H1 (cell line): Measurements from ENCODE around the gene ZDHHC19. TPM values are rescaled to one million over a fixed set of nuclear protein-coding genes. Genes with fewer than 3 reads are reported as not detected.

Experiments used
- CTCF ChIA-PET: fragments of 300-600 bp; sonication (Branson Sonifier 250); formaldehyde crosslinking; loops from one replicate; lab custom pipeline; 2021; ENCODE audit not compliant: partially characterized antibody; lab: Charles Lee
- POLR2A ChIA-PET: fragments of 300-600 bp; sonication (Branson Sonifier 250); formaldehyde crosslinking; loops from one replicate; lab custom pipeline; 2021; ENCODE audit warnings: inconsistent platforms; ENCODE audit not compliant: partially characterized antibody; lab: Charles Lee
- DNase-seq, 2 experiments: peaks; one replicate each; pipeline versions ENCODE4 v3.0.0 to v3.0.0-alpha.2; 2010 to 2022; ENCODE audit warnings: low spot score in 2 of 2, low read depth in 1 of 2, mixed read lengths in 1 of 2
- FAIRE-seq: peaks from 2 replicates; lab custom pipeline; 2011; peaks lifted over from hg19 to GRCh38; lab: Jason Lieb, UNC
- H2AFZ ChIP-seq: 2 replicates; pipeline ENCODE4 v1.8.1; 2012; ENCODE audit warnings: low read length, inconsistent platforms
- H2AK5ac ChIP-seq: 2 replicates; pipeline ENCODE4 v1.6.1; 2013; ENCODE audit warnings: low read depth, low read length
- H2BK120ac ChIP-seq: replicated peaks from 2 replicates; pipeline ENCODE3; 2013; ENCODE audit warnings: low read depth, low read length, inconsistent platforms
- H2BK12ac ChIP-seq: 2 replicates; pipeline ENCODE4 v1.6.1; 2013; ENCODE audit warnings: low read depth, low read length
- H2BK15ac ChIP-seq: 2 replicates; pipeline ENCODE4 v1.6.1; 2013; ENCODE audit warnings: low read length
- H2BK20ac ChIP-seq: 2 replicates; pipeline ENCODE4 v1.6.1; 2013; ENCODE audit warnings: low read length
- H2BK5ac ChIP-seq: 2 replicates; pipeline ENCODE4 v1.6.1; 2013; ENCODE audit warnings: low read depth, low read length
- H3K14ac ChIP-seq: 2 replicates; pipeline ENCODE4 v1.6.1; 2013; ENCODE audit warnings: inconsistent platforms; ENCODE audit not compliant: insufficient read length
- H3K18ac ChIP-seq: 2 replicates; pipeline ENCODE4 v1.6.1; 2013; ENCODE audit warnings: low read length; ENCODE audit errors: extremely low read depth
- H3K23ac ChIP-seq: 2 replicates; pipeline ENCODE4 v1.6.1; 2013; ENCODE audit warnings: inconsistent platforms; ENCODE audit not compliant: insufficient read length
- H3K23me2 ChIP-seq: 2 replicates; pipeline ENCODE4 v1.6.1; 2013; ENCODE audit warnings: low read depth, low read length
- H3K27ac ChIP-seq: 2 replicates; pipeline ENCODE4 v1.6.1; 2011; ENCODE audit warnings: low read depth, low read length, inconsistent platforms
- H3K27me3 ChIP-seq, 4 experiments: replicated peaks in 1 of 4; 1 replicate in 1 of 4; 2 replicates in 3 of 4; pipeline versions ENCODE4 v1.6.1 to v1.8.1; 2011 to 2013; ENCODE audit warnings: low read length in 3 of 4, mild to moderate bottlenecking in 3 of 4, inconsistent platforms in 2 of 4, mixed read lengths in 2 of 4, moderate library complexity in 1 of 4; ENCODE audit not compliant: control insufficient read depth in 3 of 4, insufficient read depth in 3 of 4; ENCODE audit errors: extremely low read depth in 1 of 4
- H3K36me3 ChIP-seq, 4 experiments: 2 replicates each; pipeline versions ENCODE4 v1.6.1 to v1.8.1; 2011 to 2013; ENCODE audit warnings: mild to moderate bottlenecking in 4 of 4, low read length in 3 of 4, moderate library complexity in 2 of 4, control low read depth in 1 of 4, inconsistent platforms in 1 of 4; ENCODE audit not compliant: insufficient read depth in 4 of 4, control insufficient read depth in 2 of 4
- H3K4ac ChIP-seq: replicated peaks from 2 replicates; pipeline ENCODE3; 2013; ENCODE audit warnings: low read length, low read depth, mixed read lengths, inconsistent platforms; ENCODE audit not compliant: insufficient read length
- H3K4me1 ChIP-seq, 4 experiments: replicated peaks in 1 of 4; 1 replicate in 1 of 4; 2 replicates in 3 of 4; pipeline versions ENCODE4 v1.6.1 to v1.8.1; 2011 to 2013; ENCODE audit warnings: low read length in 3 of 4, inconsistent platforms in 2 of 4, mixed read lengths in 1 of 4; ENCODE audit not compliant: insufficient read depth in 4 of 4, control insufficient read depth in 3 of 4
- H3K4me2 ChIP-seq, 2 experiments: 2 replicates each; pipeline versions ENCODE4 v1.6.1 to v1.8.1; 2011 to 2013; ENCODE audit warnings: low read depth in 2 of 2, low read length in 2 of 2, control low read depth in 1 of 2, inconsistent platforms in 1 of 2, mild to moderate bottlenecking in 1 of 2; ENCODE audit not compliant: insufficient read depth in 1 of 2
- H3K4me3 ChIP-seq, 4 experiments: fragments of 200-600, 300-600 bp in 1 of 4; sonication (generic), shearing (Covaris generic), sonication (Bioruptor Twin) in 1 of 4; 2 replicates each; pipeline versions ENCODE4 v1.5.1 to v1.8.1; 2011 to 2016; ENCODE audit warnings: low read length in 4 of 4, low read depth in 3 of 4, control low read depth in 2 of 4, inconsistent platforms in 2 of 4, mild to moderate bottlenecking in 2 of 4, mixed read lengths in 1 of 4, moderate library complexity in 1 of 4; ENCODE audit not compliant: insufficient read depth in 2 of 4; ENCODE audit errors: extremely low read depth in 1 of 4
- H3K56ac ChIP-seq: replicated peaks from 2 replicates; pipeline ENCODE3; 2013; ENCODE audit warnings: low read depth, mild to moderate bottlenecking, mixed read lengths, low read length, inconsistent platforms; ENCODE audit not compliant: insufficient read length
- H3K79me1 ChIP-seq: 2 replicates; pipeline ENCODE4 v1.6.1; 2013; ENCODE audit warnings: low read depth, low read length, control low read depth
- H3K79me2 ChIP-seq, 2 experiments: 2 replicates each; pipeline versions ENCODE4 v1.6.1 to v1.8.1; 2012 to 2013; ENCODE audit warnings: low read length in 2 of 2, mild to moderate bottlenecking in 2 of 2, inconsistent platforms in 1 of 2; ENCODE audit not compliant: insufficient read depth in 2 of 2, control insufficient read depth in 1 of 2
- H3K9ac ChIP-seq, 4 experiments: replicated peaks in 1 of 4; 1 replicate in 1 of 4; 2 replicates in 3 of 4; pipeline versions ENCODE4 v1.6.1 to v1.8.1; 2011 to 2013; ENCODE audit warnings: low read depth in 3 of 4, low read length in 3 of 4, control low read depth in 2 of 4, mild to moderate bottlenecking in 2 of 4, moderate library complexity in 2 of 4, inconsistent platforms in 1 of 4; ENCODE audit errors: extremely low read depth in 1 of 4
- H3K9me3 ChIP-seq, 2 experiments: 2 replicates each; pipeline versions ENCODE4 v1.6.1 to v1.8.1; 2012 to 2013; ENCODE audit warnings: mild to moderate bottlenecking in 2 of 2, moderate library complexity in 2 of 2, control low read depth in 1 of 2, inconsistent platforms in 1 of 2, low read depth in 1 of 2, low read length in 1 of 2, mixed read lengths in 1 of 2; ENCODE audit not compliant: insufficient read depth in 2 of 2
- H4K20me1 ChIP-seq, 2 experiments: replicated peaks in 1 of 2; 2 replicates each; pipeline versions ENCODE3 to v1.8.1; 2011 to 2013; ENCODE audit warnings: inconsistent platforms in 2 of 2, low read length in 2 of 2, mild to moderate bottlenecking in 1 of 2; ENCODE audit not compliant: insufficient read depth in 2 of 2, control insufficient read depth in 1 of 2
- H4K5ac ChIP-seq: 2 replicates; pipeline ENCODE4 v1.6.1; 2013; ENCODE audit warnings: low read length, low read depth, mixed read lengths, inconsistent platforms; ENCODE audit not compliant: insufficient read length
- H4K8ac ChIP-seq: 2 replicates; pipeline ENCODE4 v1.8.0; 2013; ENCODE audit warnings: mild to moderate bottlenecking, moderate library complexity, low read length, inconsistent platforms; ENCODE audit not compliant: insufficient read depth; ENCODE audit errors: extremely low read depth
- H4K91ac ChIP-seq: replicated peaks from 2 replicates; pipeline ENCODE3; 2013; ENCODE audit warnings: low read length, mixed read lengths, inconsistent platforms; ENCODE audit not compliant: insufficient read length
- CEBPB ChIP-seq: IDR thresholded peaks from 2 replicates; pipeline ENCODE4 v1.6.1; 2012; ENCODE audit warnings: low read depth, low read length
- CHD1 ChIP-seq: IDR thresholded peaks from 2 replicates; pipeline ENCODE4 v1.6.1; 2012; ENCODE audit warnings: low read depth, low read length, improper control_type of control experiment
- EZH2 ChIP-seq: fragments of 200-600 bp; sonication (generic); IDR thresholded peaks from 2 replicates; pipeline ENCODE4 v1.7.1; 2012; ENCODE audit warnings: low read depth, mild to moderate bottlenecking, moderate library complexity, low read length, inconsistent platforms; ENCODE audit not compliant: severe bottlenecking
- KDM1A ChIP-seq: fragments of 200-600, 300-600 bp; sonication (generic); IDR thresholded peaks from 2 replicates; pipeline ENCODE4 v1.7.1; 2016; ENCODE audit warnings: mild to moderate bottlenecking, low read length, borderline replicate concordance
- KDM5A ChIP-seq: fragments of 200-600 bp; IDR thresholded peaks from 2 replicates; pipeline ENCODE4 v1.7.1; 2012; ENCODE audit warnings: mild to moderate bottlenecking, low read length, inconsistent platforms, mixed read lengths
- NANOG ChIP-seq: IDR thresholded peaks from 2 replicates; pipeline ENCODE4 v1.6.1; 2011; ENCODE audit warnings: low read length, low read depth, mild to moderate bottlenecking, inconsistent platforms; ENCODE audit not compliant: insufficient read depth, poor library complexity, severe bottlenecking
- ZNF274 ChIP-seq: IDR thresholded peaks from 2 replicates; pipeline ENCODE4 v1.7.0; 2012; ENCODE audit warnings: low read length, borderline replicate concordance; ENCODE audit errors: extremely low read depth
- WGBS, 2 experiments: shearing (Covaris generic) in 1 of 2; methylation state at CpG; one replicate each; pipeline versions ENCODE4 v1.1.6 to v1.1.7; 2013 to 2015; ENCODE audit warnings: low lambda C conversion rate in 2 of 2, mixed read lengths in 2 of 2, inconsistent platforms in 1 of 2, low coverage in 1 of 2, missing lambda C conversion rate in 1 of 2; ENCODE audit not compliant: insufficient replicate concordance in 2 of 2, insufficient coverage in 1 of 2, insufficient read length in 1 of 2; ENCODE audit errors: extremely low coverage in 1 of 2, missing lambda C conversion rate in 1 of 2; 5-methylcytosine and 5-hydroxymethylcytosine counted together
- polyA plus RNA-seq, 7 experiments: library from polyadenylated mRNA; depleted of rRNA in 3 of 7; stranded (reverse) in 5 of 7; unstranded in 2 of 7; fragments of >200 nt in 5 of 7; fragments of 200-250 nt in 2 of 7; gene quantifications; 1 replicate in 5 of 7; 2 replicates in 1 of 7; 4 replicates in 1 of 7; pipeline versions ENCODE4 v1.2.1 to v1.2.3, GENCODE V29; 2011 to 2013; ENCODE audit warnings: missing spikeins in 2 of 7, mixed read lengths in 2 of 7
- total RNA-seq: library from RNA; stranded (reverse); fragmentation: NEBNext Ultra II Directional; extraction: Animal tissue kit (Norgen Biotek cat#: 25700); gene quantifications from 2 replicates; pipeline ENCODE4 v1.2.1, GENCODE V29; 2021
- TF ChIP-seq, protein P1 (sequence below): IDR thresholded peaks from 2 replicates; pipeline ENCODE4 v1.6.1; 2012; ENCODE audit warnings: inconsistent platforms

The ZDHHC19 gene
- total and polyA plus RNA-seq, 2 of the 8 experiments (the other 6 are each of a cell fraction or from before 2014, with no cell fraction given): 2.5 to 4.1 TPM

- Histone ChIP-seq H3K9ac (no peak overlapping the region), H3K4me3 (no peak overlapping the region), H3K23ac (no peak overlapping the region), H3K4me1 (peaks cover 0 to 9% (median 5%) of the 10 kb centered on the region in 4 experiments; a peak in 5 of 7 replicates), H3K79me2 (peaks cover 0 to 5% of the 10 kb centered on the region in 2 experiments; a peak in 1 of 4 replicates), H3K4me2 (no peak overlapping the region), H2AK5ac (no peak overlapping the region; the same call in 1 of the 2 replicates), H2BK20ac (no peak overlapping the region), H4K91ac (no peak overlapping the region), H3K79me1 (no peaks in the 10 kb centered on the region), H2BK12ac (no peak overlapping the region), H3K27ac (no peak overlapping the region), H3K56ac (no peak overlapping the region), H4K20me1 (peaks cover 0 to 7% of the 10 kb centered on the region in 2 experiments), H4K8ac (peak overlapping the region; percentile 76; the same call in 1 of the 2 replicates), H2BK5ac (no peak overlapping the region), H3K4ac (no peak overlapping the region), H4K5ac (no peak overlapping the region), H3K9me3 (no peaks in the 10 kb centered on the region), H3K18ac (no peak overlapping the region), H2AFZ (no peak overlapping the region), H3K14ac (no peak overlapping the region), H2BK15ac (0 out of 2 replicates have a peak overlapping the region, but pooled peaks have one; percentile 46), H3K27me3 (no peaks in the 10 kb centered on the region), H3K36me3 (no peaks in the 10 kb centered on the region; a peak in 1 of 8 replicates), H3K23me2 (peaks cover 10% of the 10 kb centered on the region; the same call in 1 of the 2 replicates), H2BK120ac (no peak overlapping the region)
- no peak for FAIRE-seq
- 82% methylated on average over 24 of the region's 24 CpGs; no CpG with 5 or more reads in 1 of the 2 experiments for WGBS, 2 experiments
- POLR2A ChIA-PET: no interaction called here
- CTCF ChIA-PET: interaction anchor here (1.2 kb wide), 1 partner anchor 28 kb away, joined by 3 read pairs; no protein-coding TSS in a partner anchor
- DNase-seq: no peak
- TF ChIP-seq KDM1A (no peak), CHD1 (no peak), KDM5A (no peak), ZNF274 (no peak), CEBPB (0 out of 2 replicates have a peak, but pooled peaks have one; percentile 8), NANOG (no peak), EZH2 (no peak)
- TF ChIP-seq, protein P1, sequence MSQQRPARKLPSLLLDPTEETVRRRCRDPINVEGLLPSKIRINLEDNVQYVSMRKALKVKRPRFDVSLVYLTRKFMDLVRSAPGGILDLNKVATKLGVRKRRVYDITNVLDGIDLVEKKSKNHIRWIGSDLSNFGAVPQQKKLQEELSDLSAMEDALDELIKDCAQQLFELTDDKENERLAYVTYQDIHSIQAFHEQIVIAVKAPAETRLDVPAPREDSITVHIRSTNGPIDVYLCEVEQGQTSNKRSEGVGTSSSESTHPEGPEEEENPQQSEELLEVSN: 0 out of 2 replicates have a peak, but pooled peaks have one; percentile 33
These were observed 47.3 kb downstream of the ZDHHC19 start for GRCh38 chr3:196163666-196164493.
